Activated T-cell treated with anti-CD3 and anti-CD28 coated beads, Interleukin-2, amount 50 U/mL, for 48 hours (primary cell): ENCODE data around the gene PCNX2.
"Not testable (repeated sequence)": the region's sequence is repeated elsewhere in the genome, so short reads cannot be mapped to it uniquely, and the experiment has no call there.

Experiments
- DNase-seq, 2 experiments: peaks; one replicate each; pipeline ENCODE4 v3.0.0-alpha.2; 2020

The PCNX2 gene

GRCh38 chr1:233094269-233094668, 201.3 kb downstream of the PCNX2 start:
- DNase-seq = no peak

- DNase-seq = no peak
Measured at GRCh38 chr1:233090746-233091494, 204.6 kb downstream of the PCNX2 start.

GRCh38 chr1:233089251-233089650, 206.3 kb downstream of the PCNX2 start:
- no peak for DNase-seq

GRCh38 chr1:233088613-233089012, 206.9 kb downstream of the PCNX2 start:
- DNase-seq = no peak

GRCh38 chr1:233086961-233087881, 208.3 kb downstream of the PCNX2 start:
- DNase-seq = no peak

- no peak for DNase-seq
Measured at GRCh38 chr1:233085566-233085965, 210.0 kb downstream of the PCNX2 start.

GRCh38 chr1:233082778-233083550, 212.6 kb downstream of the PCNX2 start:
- no peak for DNase-seq

- no peak for DNase-seq
Measured at GRCh38 chr1:233081735-233082134, 213.8 kb downstream of the PCNX2 start.

- not testable (repeated sequence) for DNase-seq
Measured at GRCh38 chr1:233080827-233081226, 214.7 kb downstream of the PCNX2 start.

- no peak for DNase-seq
Measured at GRCh38 chr1:233080286-233080685, 215.2 kb downstream of the PCNX2 start.

- DNase-seq = no peak
Measured at GRCh38 chr1:233079574-233079973, 216.0 kb downstream of the PCNX2 start.

- DNase-seq = no peak
Measured at GRCh38 chr1:233078396-233078795, 217.1 kb downstream of the PCNX2 start.

- DNase-seq = no peak
Measured at GRCh38 chr1:233075915-233076295, 219.6 kb downstream of the PCNX2 start.

GRCh38 chr1:233066087-233066486, 229.4 kb downstream of the PCNX2 start:
- DNase-seq = no peak

- DNase-seq = no peak
Measured at GRCh38 chr1:233065685-233066084, 229.8 kb downstream of the PCNX2 start.

- DNase-seq = no peak
Measured at GRCh38 chr1:233064988-233065387, 230.5 kb downstream of the PCNX2 start.

- DNase-seq = no peak
Measured at GRCh38 chr1:233063462-233063861, 232.1 kb downstream of the PCNX2 start.

- DNase-seq = no peak
Measured at GRCh38 chr1:233061265-233061664, 234.3 kb downstream of the PCNX2 start.

GRCh38 chr1:233060461-233060994, 235.0 kb downstream of the PCNX2 start:
- DNase-seq = no peak

GRCh38 chr1:233057836-233058235, 237.7 kb downstream of the PCNX2 start:
- DNase-seq = no peak

GRCh38 chr1:233055879-233056641, 239.5 kb downstream of the PCNX2 start:
- DNase-seq = no peak

- DNase-seq = no peak
Measured at GRCh38 chr1:233045588-233045987, 249.9 kb downstream of the PCNX2 start.
